MM.1S (cell line): ENCODE results near the gene ZNF805.

ENCODE experiments used
- DNase-seq: peaks from one replicate; pipeline ENCODE4 v3.0.0-alpha.2; 2015
- H2AFZ ChIP-seq: fragments of 300-600 bp; sonication (generic); 2 replicates; pipeline ENCODE4 v1.6.0; 2016; ENCODE audit warnings: antibody characterized with exemption, low read length
- H3F3A ChIP-seq: fragments of 300-600 bp; sonication (generic); 2 replicates; pipeline ENCODE4 v1.6.1; 2016; ENCODE audit warnings: mild to moderate bottlenecking, antibody characterized with exemption, low read length, moderate library complexity, mixed read lengths; ENCODE audit not compliant: insufficient read depth
- H3K27ac ChIP-seq: fragments of 300-600 bp; sonication (generic); 2 replicates; pipeline ENCODE4 v1.5.1; 2016; ENCODE audit warnings: mild to moderate bottlenecking, low read length
- H3K27me3 ChIP-seq: fragments of 300-600 bp; sonication (generic); replicated peaks from 2 replicates; pipeline ENCODE4 v1.6.0; 2016; ENCODE audit warnings: low read length; ENCODE audit not compliant: insufficient read depth
- H3K36me3 ChIP-seq: fragments of 300-600 bp; sonication (generic); replicated peaks from 2 replicates; pipeline ENCODE4 v1.6.1; 2016; ENCODE audit warnings: mild to moderate bottlenecking, low read length, mixed read lengths; ENCODE audit not compliant: insufficient read depth
- H3K4me1 ChIP-seq: fragments of 300-600 bp; sonication (generic); 2 replicates; pipeline ENCODE4 v1.6.1; 2016; ENCODE audit warnings: low read length, mixed read lengths
- H3K4me2 ChIP-seq: fragments of 300-600 bp; sonication (generic); 2 replicates; pipeline ENCODE4 v1.6.0; 2016; ENCODE audit warnings: low read depth, low read length
- H3K4me3 ChIP-seq: fragments of 300-600 bp; sonication (generic); 2 replicates; pipeline ENCODE4 v1.5.1; 2016; ENCODE audit warnings: low read length, mixed read lengths
- H3K79me2 ChIP-seq: fragments of 300-600 bp; sonication (generic); 2 replicates; pipeline ENCODE4 v1.6.1; 2016; ENCODE audit warnings: mixed run types, low read length, mixed read lengths
- H3K9ac ChIP-seq: fragments of 300-600 bp; sonication (generic); 2 replicates; pipeline ENCODE4 v1.6.1; 2016; ENCODE audit warnings: low read length, mixed read lengths
- H3K9me2 ChIP-seq: fragments of 300-600 bp; sonication (generic); replicated peaks from 2 replicates; pipeline ENCODE4 v1.6.1; 2016; ENCODE audit warnings: mild to moderate bottlenecking, low read length, mixed read lengths; ENCODE audit not compliant: insufficient read depth
- H3K9me3 ChIP-seq: fragments of 300-600 bp; sonication (generic); replicated peaks from 2 replicates; pipeline ENCODE4 v1.6.1; 2016; ENCODE audit warnings: mild to moderate bottlenecking, low read length, mixed read lengths; ENCODE audit not compliant: insufficient read depth
- H4K20me1 ChIP-seq: fragments of 300-600 bp; sonication (generic); 2 replicates; pipeline ENCODE4 v1.6.1; 2016; ENCODE audit warnings: mild to moderate bottlenecking, low read length, moderate library complexity, mixed read lengths; ENCODE audit not compliant: insufficient read depth
- CTCF ChIP-seq: fragments of 300-600 bp; sonication (generic); IDR thresholded peaks from 2 replicates; pipeline ENCODE4 v1.5.1; 2016; ENCODE audit warnings: antibody characterized with exemption, low read length, mixed read lengths
- EZH2 ChIP-seq: fragments of 300-600 bp; sonication (generic); optimal IDR thresholded peaks from 2 replicates; pipeline ENCODE3; 2017; ENCODE audit warnings: low read depth, mild to moderate bottlenecking, antibody characterized with exemption, low read length, mixed read lengths
- EZH2phosphoT487 ChIP-seq: fragments of 300-600 bp; sonication (generic); IDR thresholded peaks from 2 replicates; pipeline ENCODE4 v1.6.1; 2018; ENCODE audit warnings: antibody characterized with exemption, low read length

Gene ZNF805

GRCh38 chr19:57242821-57243220 is 2.4 kb downstream of the ZNF805 start:
- no peaks in the 10 kb centered on the region; the same call in 1 of the 2 replicates for H3K9me3 ChIP-seq
- no peaks in the 10 kb centered on the region for H3K27me3 ChIP-seq
- no peak overlapping the region for H3K9ac ChIP-seq
- H3K4me1 ChIP-seq = peaks cover 11% of the 10 kb centered on the region; the same call in 1 of the 2 replicates
- no peaks in the 10 kb centered on the region for H4K20me1 ChIP-seq
- no peak overlapping the region for H3K4me2 ChIP-seq
- TF ChIP-seq CTCF (no peak), EZH2phosphoT487 (no peak), EZH2 (no peak)
- H3F3A ChIP-seq = peaks cover 10% of the 10 kb centered on the region; the same call in 1 of the 2 replicates
- no peak overlapping the region for H3K27ac ChIP-seq
- DNase-seq = no peak
- H3K36me3 ChIP-seq = no peaks in the 10 kb centered on the region
- H3K4me3 ChIP-seq = no peak overlapping the region
- no peak overlapping the region for H2AFZ ChIP-seq
- H3K79me2 ChIP-seq = peaks cover 47% of the 10 kb centered on the region
- no peaks in the 10 kb centered on the region for H3K9me2 ChIP-seq

- Histone ChIP-seq H3K9ac (no peak overlapping the region), H2AFZ (no peak overlapping the region), H3K4me3 (no peak overlapping the region), H3K4me2 (no peak overlapping the region), H3F3A (peaks cover 10% of the 10 kb centered on the region; the same call in 1 of the 2 replicates), H4K20me1 (no peaks in the 10 kb centered on the region), H3K9me2 (no peaks in the 10 kb centered on the region), H3K4me1 (peaks cover 11% of the 10 kb centered on the region; the same call in 1 of the 2 replicates), H3K27me3 (no peaks in the 10 kb centered on the region), H3K36me3 (no peaks in the 10 kb centered on the region; the same call in 1 of the 2 replicates), H3K9me3 (no peaks in the 10 kb centered on the region; the same call in 1 of the 2 replicates), H3K27ac (no peak overlapping the region), H3K79me2 (peaks cover 47% of the 10 kb centered on the region)
- no peak for TF ChIP-seq CTCF
- TF ChIP-seq EZH2 = no peak
- TF ChIP-seq EZH2phosphoT487 = no peak
- no peak for DNase-seq
Observed at GRCh38 chr19:57244513-57244912, 4.1 kb downstream of the ZNF805 start.

GRCh38 chr19:57245066-57245465 is 4.6 kb downstream of the ZNF805 start:
- TF ChIP-seq EZH2phosphoT487 = no peak
- no peak for TF ChIP-seq EZH2
- TF ChIP-seq CTCF = no peak
- Histone ChIP-seq H3K9ac (no peak overlapping the region), H3F3A (peaks cover 10% of the 10 kb centered on the region; the same call in 1 of the 2 replicates), H2AFZ (no peak overlapping the region), H3K9me2 (no peaks in the 10 kb centered on the region), H3K4me3 (no peak overlapping the region), H3K27ac (no peak overlapping the region), H3K9me3 (no peaks in the 10 kb centered on the region; the same call in 1 of the 2 replicates), H3K79me2 (peaks cover 47% of the 10 kb centered on the region), H3K27me3 (no peaks in the 10 kb centered on the region), H3K4me2 (no peak overlapping the region), H3K4me1 (peaks cover 9% of the 10 kb centered on the region; the same call in 1 of the 2 replicates), H4K20me1 (no peaks in the 10 kb centered on the region), H3K36me3 (no peaks in the 10 kb centered on the region; the same call in 1 of the 2 replicates)
- DNase-seq = no peak
